Testis (tissue), 2 donors: ENCODE measurements around the gene USP17L11.
"Not testable (repeated sequence)": the region's sequence is repeated elsewhere in the genome, so short reads cannot be mapped to it uniquely, and the experiment has no call there.

Experiments
- CTCF ChIP-seq, 3 experiments: fragments of 450-650 bp in 2 of 3; fragments of 200-600 bp in 1 of 3; sonication (generic) in 1 of 3; IDR thresholded peaks; one replicate each; pipeline ENCODE4 v1.5.1; 2016 to 2019; ENCODE audit warnings: antibody characterized with exemption in 3 of 3, mild to moderate bottlenecking in 2 of 3, moderate library complexity in 1 of 3
- POLR2A ChIP-seq: fragments of 450-650 bp; IDR thresholded peaks from one replicate; pipeline ENCODE4 v1.6.1; 2017; ENCODE audit warnings: antibody characterized with exemption, mild to moderate bottlenecking, moderate library complexity

- not testable (repeated sequence) for TF ChIP-seq POLR2A; CTCF (IDR thresholded peaks at IDR 0.05)
Measured at GRCh38 chr4:9215105-9215504, at the start of gene USP17L11.
